Measurements from ENCODE around the gene NKX2-1. TPM values are rescaled to one million over a fixed set of nuclear protein-coding genes. Genes with fewer than 3 reads are reported as not detected.
"Not testable (repeated sequence)": the region's sequence is repeated elsewhere in the genome, so short reads cannot be mapped to it uniquely, and the experiment has no call there.

NKX2-1 gene
- total RNA-seq, 2 experiments from 2014 or later, result not detected

- Mint-ChIP-seq H3K4me1 (peaks cover 9% of the 10 kb centered on the region), H3K36me3 (peaks cover 8% of the 10 kb centered on the region), H3K27me3 (peaks cover 70% of the 10 kb centered on the region), H3K9me3 (peaks cover 9% of the 10 kb centered on the region), H3K27ac (no peak overlapping the region), H3K4me3 (no peak overlapping the region)
- no peak for DNase-seq
These were observed 17.2 kb downstream of the NKX2-1 start for GRCh38 chr14:36502558-36503508.

- peaks cover 51% of the 10 kb centered on the region for H3K27me3 Mint-ChIP-seq
- H3K27ac Mint-ChIP-seq, result no peak overlapping the region
- no peaks in the 10 kb centered on the region for H3K36me3 Mint-ChIP-seq
- no peaks in the 10 kb centered on the region for H3K9me3 Mint-ChIP-seq
- DNase-seq, result no peak
- no peaks in the 10 kb centered on the region for H3K4me1 Mint-ChIP-seq
- H3K4me3 Mint-ChIP-seq, result no peak overlapping the region
These were observed 21.1 kb downstream of the NKX2-1 start for GRCh38 chr14:36498938-36499337.

GRCh38 chr14:36496346-36496745 is 23.7 kb downstream of the NKX2-1 start:
- H3K4me1 Mint-ChIP-seq, result no peaks in the 10 kb centered on the region
- H3K36me3 Mint-ChIP-seq, result no peaks in the 10 kb centered on the region
- no peak for DNase-seq
- peaks cover 47% of the 10 kb centered on the region for H3K27me3 Mint-ChIP-seq
- no peaks in the 10 kb centered on the region for H3K9me3 Mint-ChIP-seq
- H3K27ac Mint-ChIP-seq, result no peak overlapping the region
- no peak overlapping the region for H3K4me3 Mint-ChIP-seq

- no peaks in the 10 kb centered on the region for H3K4me1 Mint-ChIP-seq
- H3K36me3 Mint-ChIP-seq, result no peaks in the 10 kb centered on the region
- H3K9me3 Mint-ChIP-seq, result no peaks in the 10 kb centered on the region
- no peak overlapping the region for H3K27ac Mint-ChIP-seq
- H3K4me3 Mint-ChIP-seq, result no peak overlapping the region
- DNase-seq, result no peak
- H3K27me3 Mint-ChIP-seq, result peaks cover 48% of the 10 kb centered on the region
These were observed 24.4 kb downstream of the NKX2-1 start for GRCh38 chr14:36495666-36496065.

GRCh38 chr14:36493761-36494160 is 26.3 kb downstream of the NKX2-1 start:
- Mint-ChIP-seq H3K27me3 (peaks cover 54% of the 10 kb centered on the region), H3K27ac (no peak overlapping the region), H3K9me3 (no peaks in the 10 kb centered on the region)

GRCh38 chr14:36485773-36486172 is 34.3 kb downstream of the NKX2-1 start:
- H3K9me3 Mint-ChIP-seq, result no peaks in the 10 kb centered on the region
- H3K27me3 Mint-ChIP-seq, result peaks cover 43% of the 10 kb centered on the region
- H3K4me3 Mint-ChIP-seq, result no peak overlapping the region
- no peaks in the 10 kb centered on the region for H3K4me1 Mint-ChIP-seq
- H3K27ac Mint-ChIP-seq, result no peak overlapping the region
- no peak for DNase-seq
- no peaks in the 10 kb centered on the region for H3K36me3 Mint-ChIP-seq

More at GRCh38 chr14:36493761-36494160, 26.3 kb downstream of the NKX2-1 start:
- H3K4me1 Mint-ChIP-seq, result no peaks in the 10 kb centered on the region
- no peak overlapping the region for H3K4me3 Mint-ChIP-seq
- DNase-seq, result no peak
- no peaks in the 10 kb centered on the region for H3K36me3 Mint-ChIP-seq

- no peaks in the 10 kb centered on the region for H3K9me3 Mint-ChIP-seq
- DNase-seq, result no peak
- H3K36me3 Mint-ChIP-seq, result no peaks in the 10 kb centered on the region
- no peak overlapping the region for H3K27ac Mint-ChIP-seq
- H3K27me3 Mint-ChIP-seq, result peaks cover 24% of the 10 kb centered on the region
- peaks cover 3% of the 10 kb centered on the region for H3K4me1 Mint-ChIP-seq
- H3K4me3 Mint-ChIP-seq, result no peak overlapping the region
These were observed 40.7 kb downstream of the NKX2-1 start for GRCh38 chr14:36479344-36479743.

- Mint-ChIP-seq H3K9me3 (no peaks in the 10 kb centered on the region), H3K27ac (no peak overlapping the region), H3K36me3 (no peaks in the 10 kb centered on the region), H3K4me1 (peaks cover 3% of the 10 kb centered on the region), H3K4me3 (no peak overlapping the region), H3K27me3 (peaks cover 24% of the 10 kb centered on the region)
- DNase-seq, result no peak
These were observed 41.2 kb downstream of the NKX2-1 start for GRCh38 chr14:36478782-36479181.

- H3K4me1 Mint-ChIP-seq, result peaks cover 3% of the 10 kb centered on the region
- no peaks in the 10 kb centered on the region for H3K36me3 Mint-ChIP-seq
- H3K27me3 Mint-ChIP-seq, result peaks cover 23% of the 10 kb centered on the region
- no peak overlapping the region for H3K4me3 Mint-ChIP-seq
- DNase-seq, result peak; percentile 2
- H3K9me3 Mint-ChIP-seq, result no peaks in the 10 kb centered on the region
- H3K27ac Mint-ChIP-seq, result no peak overlapping the region
These were observed 42.8 kb downstream of the NKX2-1 start for GRCh38 chr14:36477266-36477665.

- peaks cover 20% of the 10 kb centered on the region for H3K27me3 Mint-ChIP-seq
- not testable (repeated sequence) for H3K4me1 Mint-ChIP-seq, DNase-seq, H3K9me3 Mint-ChIP-seq, H3K4me3 Mint-ChIP-seq, H3K27ac Mint-ChIP-seq, H3K36me3 Mint-ChIP-seq
These were observed 44.0 kb downstream of the NKX2-1 start for GRCh38 chr14:36476061-36476460.

GRCh38 chr14:36474593-36474992 is 45.4 kb downstream of the NKX2-1 start:
- Mint-ChIP-seq H3K36me3 (no peaks in the 10 kb centered on the region), H3K27ac (no peak overlapping the region), H3K27me3 (peaks cover 17% of the 10 kb centered on the region), H3K9me3 (no peaks in the 10 kb centered on the region), H3K4me3 (no peak overlapping the region), H3K4me1 (peaks cover 3% of the 10 kb centered on the region)
- DNase-seq, result no peak

GRCh38 chr14:36471431-36471830 is 48.6 kb downstream of the NKX2-1 start:
- no peak overlapping the region for H3K4me3 Mint-ChIP-seq
- no peaks in the 10 kb centered on the region for H3K36me3 Mint-ChIP-seq
- H3K4me1 Mint-ChIP-seq, result no peaks in the 10 kb centered on the region
- DNase-seq, result no peak
- peaks cover 9% of the 10 kb centered on the region for H3K27me3 Mint-ChIP-seq
- no peak overlapping the region for H3K27ac Mint-ChIP-seq
- no peaks in the 10 kb centered on the region for H3K9me3 Mint-ChIP-seq

GRCh38 chr14:36467332-36467731 is 52.7 kb downstream of the NKX2-1 start:
- H3K36me3 Mint-ChIP-seq, result no peaks in the 10 kb centered on the region
- no peak for DNase-seq
- no peaks in the 10 kb centered on the region for H3K4me1 Mint-ChIP-seq
- H3K27me3 Mint-ChIP-seq, result peaks cover 7% of the 10 kb centered on the region
- no peak overlapping the region for H3K27ac Mint-ChIP-seq
- H3K4me3 Mint-ChIP-seq, result no peak overlapping the region
- no peaks in the 10 kb centered on the region for H3K9me3 Mint-ChIP-seq
